ENCODE data around the gene SLC2A6. TPM values are rescaled to one million over a fixed set of nuclear protein-coding genes. Genes with fewer than 3 reads are reported as not detected.

Gene SLC2A6
- total RNA-seq, 1 donor from 2014 or later: 29.2 TPM

DNA sequence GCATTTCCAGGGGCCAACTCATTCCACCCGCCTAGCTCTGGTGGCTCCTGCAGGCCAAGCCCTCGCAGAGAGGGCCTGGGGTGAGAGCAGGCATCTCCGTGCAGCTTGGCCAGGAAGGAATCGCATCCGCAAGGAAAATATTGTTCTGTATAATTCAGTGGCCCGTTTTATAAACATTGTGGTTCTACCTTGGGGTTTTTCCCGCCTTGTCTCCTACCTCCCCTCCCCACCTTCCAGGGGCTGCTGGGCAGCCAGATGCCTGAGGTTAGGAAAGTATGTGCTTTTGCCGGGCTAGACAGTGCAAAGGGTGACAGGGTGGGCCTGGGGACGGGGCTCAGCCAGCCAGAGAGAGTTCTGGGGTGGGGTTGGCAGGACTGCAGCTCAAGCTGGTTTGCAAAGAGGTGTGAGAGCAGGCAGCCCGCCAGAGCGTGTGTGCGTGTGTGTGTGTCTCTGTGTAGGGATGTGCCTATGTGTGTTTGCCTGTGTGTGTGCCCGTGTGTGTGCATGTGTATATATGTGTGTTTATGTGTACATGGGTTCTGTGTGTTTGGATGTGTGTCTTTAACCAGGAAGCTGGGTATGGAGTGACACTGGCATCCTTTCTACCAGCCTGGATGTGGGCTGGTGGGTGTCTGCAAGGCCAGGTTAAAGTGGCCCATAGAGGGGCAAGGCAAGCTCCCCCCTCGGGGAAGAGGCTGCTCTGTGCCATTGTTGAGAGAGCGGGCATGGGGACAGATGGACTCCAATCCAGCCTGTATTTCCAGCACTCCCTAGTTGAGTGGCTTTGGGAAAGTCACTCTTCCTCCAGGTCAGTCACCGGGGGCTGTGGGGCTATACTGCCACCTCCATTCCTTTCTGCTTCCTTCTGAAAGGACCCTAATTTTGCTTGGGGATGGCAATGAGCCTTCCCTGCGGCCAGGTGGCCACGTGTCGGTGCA lies 10.6 kb upstream of the SLC2A6 start:
- no peak overlapping the region for H3K4me3 ChIP-seq (ENCODE audit: low read depth, low read length)
- DNase-seq (ENCODE audit: low read depth): no peak
- TF ChIP-seq, protein P1, sequence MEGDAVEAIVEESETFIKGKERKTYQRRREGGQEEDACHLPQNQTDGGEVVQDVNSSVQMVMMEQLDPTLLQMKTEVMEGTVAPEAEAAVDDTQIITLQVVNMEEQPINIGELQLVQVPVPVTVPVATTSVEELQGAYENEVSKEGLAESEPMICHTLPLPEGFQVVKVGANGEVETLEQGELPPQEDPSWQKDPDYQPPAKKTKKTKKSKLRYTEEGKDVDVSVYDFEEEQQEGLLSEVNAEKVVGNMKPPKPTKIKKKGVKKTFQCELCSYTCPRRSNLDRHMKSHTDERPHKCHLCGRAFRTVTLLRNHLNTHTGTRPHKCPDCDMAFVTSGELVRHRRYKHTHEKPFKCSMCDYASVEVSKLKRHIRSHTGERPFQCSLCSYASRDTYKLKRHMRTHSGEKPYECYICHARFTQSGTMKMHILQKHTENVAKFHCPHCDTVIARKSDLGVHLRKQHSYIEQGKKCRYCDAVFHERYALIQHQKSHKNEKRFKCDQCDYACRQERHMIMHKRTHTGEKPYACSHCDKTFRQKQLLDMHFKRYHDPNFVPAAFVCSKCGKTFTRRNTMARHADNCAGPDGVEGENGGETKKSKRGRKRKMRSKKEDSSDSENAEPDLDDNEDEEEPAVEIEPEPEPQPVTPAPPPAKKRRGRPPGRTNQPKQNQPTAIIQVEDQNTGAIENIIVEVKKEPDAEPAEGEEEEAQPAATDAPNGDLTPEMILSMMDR (conservative IDR thresholded peaks at IDR 0.05; ENCODE audit: low read depth, low read length): no peak

DNA sequence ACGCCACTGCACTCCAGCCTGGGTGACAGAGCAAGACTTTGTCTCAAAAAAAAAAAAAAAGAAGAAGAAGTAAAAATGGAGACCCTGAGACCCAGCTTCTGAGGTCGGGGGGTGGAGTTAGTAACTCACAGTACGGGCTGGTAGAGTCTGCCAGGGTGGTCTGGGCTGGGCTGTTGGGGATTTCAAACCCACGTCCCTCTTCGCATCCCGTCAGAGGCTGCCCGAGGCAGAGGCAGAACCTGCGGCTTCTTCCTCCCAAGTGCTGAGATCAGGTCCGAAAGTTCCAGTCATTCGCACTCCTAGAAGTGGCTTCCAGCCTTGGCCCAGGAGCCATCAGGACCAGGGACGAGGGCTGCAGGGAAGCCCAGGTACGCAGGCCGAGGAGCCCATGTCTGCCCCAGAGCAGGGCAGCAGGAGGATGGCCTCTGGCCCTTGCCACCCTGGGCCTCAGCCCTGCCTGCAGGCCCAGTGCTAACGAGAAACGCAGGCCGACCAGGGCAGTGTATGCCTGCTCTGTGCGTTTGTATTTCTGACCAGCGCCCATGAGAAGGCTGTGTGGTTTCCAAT lies 9.9 kb upstream of the SLC2A6 start:
- TF ChIP-seq, protein P1 (conservative IDR thresholded peaks at IDR 0.05; ENCODE audit: low read depth, low read length): no peak
- DNase-seq (ENCODE audit: low read depth): no peak
- no peak overlapping the region for H3K4me3 ChIP-seq (ENCODE audit: low read depth, low read length)

DNA sequence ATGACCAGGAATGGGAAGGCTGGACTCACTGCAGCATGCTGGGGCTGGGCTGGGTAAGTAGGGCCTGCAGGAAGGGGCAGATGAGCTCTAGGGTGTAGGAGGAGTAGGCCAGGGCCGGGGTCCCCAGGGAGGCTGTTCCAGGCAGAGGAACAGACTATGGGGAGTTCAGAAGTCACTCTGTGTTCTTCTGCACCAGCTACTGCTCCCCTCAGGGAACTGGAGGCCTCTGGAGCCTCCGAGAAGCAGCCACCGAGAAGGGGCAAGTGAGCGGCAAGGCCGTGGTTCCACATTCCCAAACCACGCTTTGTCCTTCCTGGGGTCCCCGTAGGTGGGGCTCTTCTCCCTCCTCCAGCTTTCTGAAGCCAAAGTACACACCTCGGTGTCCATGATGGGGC lies 8.4 kb upstream of the SLC2A6 start:
- H3K4me3 ChIP-seq (ENCODE audit: low read depth, low read length): no peak overlapping the region
- TF ChIP-seq, protein P1 (conservative IDR thresholded peaks at IDR 0.05; ENCODE audit: low read depth, low read length): no peak
- no peak for DNase-seq (ENCODE audit: low read depth)

DNA sequence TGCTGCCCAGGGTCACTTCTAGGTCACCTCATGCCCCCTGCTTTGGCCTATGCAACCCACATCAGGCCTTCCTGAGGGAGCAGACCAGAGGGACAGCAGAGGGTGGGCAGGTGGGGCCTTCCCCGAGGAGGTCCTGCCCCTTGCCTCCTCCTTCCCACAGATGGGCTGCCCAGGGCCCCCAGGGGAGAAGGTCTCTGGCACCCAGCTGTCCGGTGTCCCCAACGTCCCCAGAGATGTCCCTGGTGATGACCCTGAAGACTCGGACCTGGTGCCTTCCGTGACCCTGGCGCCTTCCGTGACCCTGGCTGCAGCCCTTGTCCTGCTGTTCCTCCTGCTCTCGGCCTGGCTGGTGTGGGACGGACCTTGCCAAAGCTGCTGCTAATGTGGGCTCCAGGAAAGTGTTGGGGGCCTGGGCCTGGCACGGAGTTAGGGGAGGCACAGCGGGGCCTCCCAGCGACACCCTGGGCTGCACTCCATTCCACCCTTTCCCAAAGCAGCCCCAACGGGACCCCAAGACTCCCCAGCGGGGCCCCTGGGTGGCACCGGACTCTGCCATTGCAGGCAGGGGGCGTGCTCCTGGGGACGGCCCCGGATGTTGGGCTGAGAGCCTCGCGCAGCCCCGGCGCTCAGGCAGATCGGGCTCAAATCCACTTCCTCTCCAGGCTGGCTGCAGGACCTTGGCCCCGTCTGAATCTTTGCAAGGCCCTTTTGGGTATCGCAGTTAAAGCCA lies 6.8 kb upstream of the SLC2A6 start:
- no peak for DNase-seq (ENCODE audit: low read depth)
- TF ChIP-seq, protein P1 (conservative IDR thresholded peaks at IDR 0.05; ENCODE audit: low read depth, low read length): no peak
- no peak overlapping the region for H3K4me3 ChIP-seq (ENCODE audit: low read depth, low read length)

DNA sequence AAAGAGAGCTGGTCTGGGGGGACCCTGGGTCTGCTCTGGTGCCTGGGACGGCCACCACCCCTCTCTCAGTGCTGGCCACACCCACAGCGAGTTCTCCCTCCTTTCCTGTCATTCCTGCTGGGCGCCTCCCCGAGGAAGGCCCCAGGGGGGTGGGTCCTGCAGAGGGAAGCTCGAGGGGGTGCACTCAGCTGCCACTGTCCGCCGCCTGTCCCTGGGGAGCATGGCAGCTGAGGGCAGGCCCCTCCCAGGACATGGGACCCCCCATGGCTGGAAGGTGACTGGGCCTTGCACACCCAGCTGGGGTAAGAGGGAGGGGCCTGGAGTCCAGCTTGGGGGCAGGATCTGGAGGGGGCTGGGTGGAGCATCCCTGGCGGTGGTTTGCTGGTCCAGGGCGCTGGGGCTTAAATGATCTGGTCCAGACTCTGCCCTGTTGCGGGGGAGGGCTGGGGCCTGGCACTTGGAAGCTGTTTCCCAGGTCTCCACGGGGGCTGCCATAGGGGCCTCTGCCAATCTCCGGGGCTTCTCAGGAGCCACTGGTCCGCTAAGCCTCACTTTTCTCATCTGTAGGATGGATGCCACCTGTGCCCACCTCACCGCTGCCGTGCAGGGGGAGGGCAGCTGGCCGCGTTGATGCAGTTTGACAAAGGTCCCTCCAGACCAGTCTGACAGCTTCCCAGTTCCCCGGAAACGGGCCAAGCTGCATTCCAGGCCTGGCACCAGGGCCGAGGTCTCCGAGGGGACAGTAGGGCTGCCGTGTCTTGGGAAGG lies 6.0 kb upstream of the SLC2A6 start:
- TF ChIP-seq, protein P1 (conservative IDR thresholded peaks at IDR 0.05; ENCODE audit: low read depth, low read length): no peak
- DNase-seq (ENCODE audit: low read depth): no peak
- no peak overlapping the region for H3K4me3 ChIP-seq (ENCODE audit: low read depth, low read length)

DNA sequence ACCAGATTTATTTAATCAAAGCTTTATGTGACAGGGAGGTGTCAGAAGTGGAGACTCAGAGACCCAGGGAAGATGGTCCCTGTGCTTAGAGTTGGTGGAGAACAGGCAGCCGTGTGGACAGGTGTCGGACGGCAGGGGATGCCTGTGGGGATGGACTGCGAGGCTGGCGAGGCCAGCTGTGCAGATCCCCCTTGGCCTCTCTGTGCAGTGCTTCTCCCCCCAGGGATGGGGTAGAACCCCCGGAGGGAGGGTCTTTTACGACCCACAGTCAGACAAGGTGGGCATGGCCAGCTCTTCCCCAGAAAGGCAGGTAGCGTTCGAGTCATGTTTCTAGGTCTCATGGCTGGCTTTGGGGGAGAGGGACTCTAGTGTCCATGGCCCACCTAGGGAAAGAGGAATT lies 4.7 kb upstream of the SLC2A6 start:
- TF ChIP-seq, protein P1 (conservative IDR thresholded peaks at IDR 0.05; ENCODE audit: low read depth, low read length): no peak
- no peak overlapping the region for H3K4me3 ChIP-seq (ENCODE audit: low read depth, low read length)
- DNase-seq (ENCODE audit: low read depth): no peak

Data from epithelial cell of proximal tubule (primary cell).